HG03097 (cell line): ENCODE results near the gene POLDIP2.

ENCODE experiments used
- ATAC-seq: cut with Tn5 transposase; IDR thresholded peaks from one replicate; pipeline ENCODE4 v1.9.1; 2021; ENCODE audit not compliant: unreplicated experiment, low FRiP score

The POLDIP2 gene

GRCh38 chr17:28357061-28357900 is at the start of gene POLDIP2:
TSS of gene POLDIP2 (minus strand) at chr17:28357527. CDS start at chr17:28357448, 79 bp downstream.
- ATAC-seq: peak; percentile 93

- no peak for ATAC-seq
Observed at GRCh38 chr17:28406473-28406814, 49.1 kb upstream of the POLDIP2 start.

- peak; percentile 41 for ATAC-seq
Observed at GRCh38 chr17:28405632-28406472, 48.5 kb upstream of the POLDIP2 start, which contains the start of gene SLC46A1. TSS of gene SLC46A1 (minus strand) at chr17:28406212. CDS start at chr17:28406114, 98 bp downstream.

- ATAC-seq: no peak
Observed at GRCh38 chr17:28404812-28405570, 47.7 kb upstream of the POLDIP2 start.

- no peak for ATAC-seq
Observed at GRCh38 chr17:28404461-28404811, 47.1 kb upstream of the POLDIP2 start.

GRCh38 chr17:28404007-28404406 is 46.7 kb upstream of the POLDIP2 start:
- ATAC-seq: no peak

GRCh38 chr17:28402844-28403243 is 45.5 kb upstream of the POLDIP2 start:
- no peak for ATAC-seq

GRCh38 chr17:28402224-28402630 is 44.9 kb upstream of the POLDIP2 start:
- no peak for ATAC-seq

- ATAC-seq: no peak
Observed at GRCh38 chr17:28399808-28400207, 42.5 kb upstream of the POLDIP2 start.

GRCh38 chr17:28398280-28398981 is 41.1 kb upstream of the POLDIP2 start:
- no peak for ATAC-seq

- ATAC-seq: no peak
Observed at GRCh38 chr17:28397687-28398279, 40.5 kb upstream of the POLDIP2 start.

GRCh38 chr17:28397275-28397674 is 39.9 kb upstream of the POLDIP2 start:
- no peak for ATAC-seq

GRCh38 chr17:28396635-28397239 is 39.4 kb upstream of the POLDIP2 start:
- ATAC-seq: no peak

- no peak for ATAC-seq
Observed at GRCh38 chr17:28395968-28396367, 38.6 kb upstream of the POLDIP2 start.

GRCh38 chr17:28395426-28395825 is 38.1 kb upstream of the POLDIP2 start:
- no peak for ATAC-seq

GRCh38 chr17:28394337-28395116 is 37.2 kb upstream of the POLDIP2 start:
- no peak for ATAC-seq

GRCh38 chr17:28392491-28392890 is 35.2 kb upstream of the POLDIP2 start:
- ATAC-seq: no peak

GRCh38 chr17:28391401-28391800 is 34.1 kb upstream of the POLDIP2 start:
- no peak for ATAC-seq

GRCh38 chr17:28390984-28391383 is 33.7 kb upstream of the POLDIP2 start:
- no peak for ATAC-seq
